IMR-90 (cell line): ENCODE data around the gene SORBS1. TPM values are rescaled to one million over a fixed set of nuclear protein-coding genes. Genes with fewer than 3 reads are reported as not detected.

Experiments
- ATAC-seq: fragments of 200-7000 bp; cut with Tn5 transposase; 2 replicates; pipeline ENCODE4 v1.9.1; 2020; ENCODE audit warnings: low read depth, mild to moderate bottlenecking, moderate library complexity
- BruUV-seq: library from RNA; stranded (reverse); fragments of 400-500 nt; replicated peaks from 2 replicates; lab custom pipeline; 2021; lab: Mats Ljungman, UMichigan
- CTCF ChIA-PET: fragments of 300-600 bp; formaldehyde crosslinking; extraction: SDS; loops from one replicate; lab custom pipeline; 2021; ENCODE audit warnings: antibody characterized with exemption; lab: Yijun Ruan, JAX
- POLR2A ChIA-PET: fragments of 300-600 bp; sonication (Branson Sonifier 250); formaldehyde crosslinking; loops from one replicate; lab custom pipeline; 2022; ENCODE audit warnings: antibody characterized with exemption; ENCODE audit not compliant: unreplicated experiment; lab: Charles Lee
- DNase-seq: peaks from one replicate; pipeline ENCODE4 v3.0.0; 2013
- H2AFZ ChIP-seq: replicated peaks from 2 replicates; pipeline ENCODE3; 2013; ENCODE audit warnings: low read length, mild to moderate bottlenecking; ENCODE audit not compliant: poor library complexity
- H2AK5ac ChIP-seq: 2 replicates; pipeline ENCODE4 v1.6.1; 2013; ENCODE audit warnings: low read depth, low read length, inconsistent platforms
- H2AK9ac ChIP-seq: replicated peaks from 2 replicates; pipeline ENCODE3; 2013; ENCODE audit warnings: mild to moderate bottlenecking, low read depth, low read length, moderate library complexity; ENCODE audit not compliant: poor library complexity
- H2BK120ac ChIP-seq: 2 replicates; pipeline ENCODE4 v1.6.1; 2013; ENCODE audit warnings: low read depth, low read length, inconsistent platforms
- H2BK15ac ChIP-seq: 3 replicates; pipeline ENCODE4 v1.6.1; 2013; ENCODE audit warnings: low read depth, low read length, inconsistent platforms
- H2BK20ac ChIP-seq: 2 replicates; pipeline ENCODE4 v1.6.1; 2013; ENCODE audit warnings: low read depth, mild to moderate bottlenecking, inconsistent platforms, low read length, moderate library complexity
- H2BK5ac ChIP-seq: 2 replicates; pipeline ENCODE4 v1.6.1; 2013; ENCODE audit warnings: mild to moderate bottlenecking, low read depth, low read length, inconsistent platforms; ENCODE audit not compliant: poor library complexity, severe bottlenecking
- H3K14ac ChIP-seq: replicated peaks from 2 replicates; pipeline ENCODE4 v1.6.1; 2013; ENCODE audit warnings: low read depth, low read length, inconsistent platforms
- H3K18ac ChIP-seq: 2 replicates; pipeline ENCODE4 v1.6.1; 2013; ENCODE audit warnings: low read depth, low read length, control low read depth
- H3K23ac ChIP-seq: 2 replicates; pipeline ENCODE4 v1.6.1; 2013; ENCODE audit warnings: low read depth, low read length, inconsistent platforms
- H3K27ac ChIP-seq: 2 replicates; pipeline ENCODE4 v1.5.1; 2013; ENCODE audit warnings: mild to moderate bottlenecking, control low read depth, low read length; ENCODE audit not compliant: insufficient read depth
- H3K27me3 ChIP-seq: 2 replicates; pipeline ENCODE4 v1.6.1; 2013; ENCODE audit warnings: low read length; ENCODE audit not compliant: control insufficient read depth, insufficient read depth
- H3K36me3 ChIP-seq: 2 replicates; pipeline ENCODE4 v1.6.1; 2013; ENCODE audit warnings: low read length, mixed read lengths; ENCODE audit not compliant: control insufficient read depth, insufficient read depth
- H3K4ac ChIP-seq: 2 replicates; pipeline ENCODE4 v1.6.1; 2013; ENCODE audit warnings: low read depth, low read length, inconsistent platforms
- H3K4me1 ChIP-seq: 2 replicates; pipeline ENCODE4 v1.6.1; 2013; ENCODE audit warnings: low read length, mixed read lengths; ENCODE audit not compliant: control insufficient read depth, insufficient read depth
- H3K4me2 ChIP-seq: 2 replicates; pipeline ENCODE4 v1.6.1; 2013; ENCODE audit warnings: low read depth, mild to moderate bottlenecking, control low read depth, low read length, moderate library complexity
- H3K4me3 ChIP-seq: 2 replicates; pipeline ENCODE4 v1.5.1; 2013; ENCODE audit warnings: low read depth, mild to moderate bottlenecking, control low read depth, low read length, moderate library complexity; ENCODE audit not compliant: insufficient read depth
- H3K56ac ChIP-seq: 2 replicates; pipeline ENCODE4 v1.6.1; 2013; ENCODE audit warnings: low read length, inconsistent platforms; ENCODE audit not compliant: insufficient read depth; ENCODE audit errors: extremely low read depth
- H3K79me1 ChIP-seq, 2 experiments: 2 replicates each; pipeline ENCODE4 v1.6.1; 2013; ENCODE audit warnings: low read length in 2 of 2, inconsistent platforms in 1 of 2, low read depth in 1 of 2
- H3K9ac ChIP-seq: 2 replicates; pipeline ENCODE4 v1.6.1; 2013; ENCODE audit warnings: low read depth, low read length, control low read depth
- H3K9me1 ChIP-seq: 2 replicates; pipeline ENCODE4 v1.6.1; 2013; ENCODE audit warnings: low read length, inconsistent platforms; ENCODE audit not compliant: insufficient read depth
- H3K9me3 ChIP-seq: 2 replicates; pipeline ENCODE4 v1.6.1; 2013; ENCODE audit warnings: low read length; ENCODE audit not compliant: control insufficient read depth, insufficient read depth
- H4K20me1 ChIP-seq: 2 replicates; pipeline ENCODE4 v1.6.1; 2013; ENCODE audit warnings: low read length, inconsistent platforms; ENCODE audit not compliant: insufficient read depth
- H4K5ac ChIP-seq: 2 replicates; pipeline ENCODE4 v1.6.1; 2013; ENCODE audit warnings: mild to moderate bottlenecking, low read depth, low read length, control low read depth
- H4K8ac ChIP-seq, 2 experiments: 2 replicates each; pipeline ENCODE4 v1.6.1; 2013; ENCODE audit warnings: low read depth in 2 of 2, low read length in 2 of 2, control low read depth in 1 of 2, inconsistent platforms in 1 of 2
- H4K91ac ChIP-seq: 2 replicates; pipeline ENCODE4 v1.6.1; 2013; ENCODE audit warnings: low read depth, low read length, inconsistent platforms; ENCODE audit not compliant: insufficient read depth
- BHLHE40 ChIP-seq: fragments of 150-350 bp; IDR thresholded peaks from 2 replicates; pipeline ENCODE4 v1.6.1; 2016; ENCODE audit warnings: mild to moderate bottlenecking, low read depth, low read length
- CEBPB ChIP-seq: IDR thresholded peaks from 2 replicates; pipeline ENCODE4 v1.6.1; 2012; ENCODE audit warnings: low read depth, low read length, improper control_type of control experiment
- CHD1 ChIP-seq: IDR thresholded peaks from 2 replicates; pipeline ENCODE4 v1.6.1; 2012; ENCODE audit warnings: low read depth, low read length, improper control_type of control experiment
- FOS ChIP-seq: fragments of 150-350 bp; IDR thresholded peaks from 2 replicates; pipeline ENCODE4 v1.6.1; 2016; ENCODE audit warnings: low read depth, low read length
- MAFK ChIP-seq: IDR thresholded peaks from 2 replicates; pipeline ENCODE4 v1.6.1; 2012; ENCODE audit warnings: low read depth, low read length, improper control_type of control experiment
- MAZ ChIP-seq: IDR thresholded peaks from 2 replicates; pipeline ENCODE4 v1.6.1; 2012; ENCODE audit warnings: low read depth, mild to moderate bottlenecking, low read length, improper control_type of control experiment, moderate library complexity, borderline replicate concordance
- MXI1 ChIP-seq: IDR thresholded peaks from 2 replicates; pipeline ENCODE4 v1.6.1; 2012; ENCODE audit warnings: low read depth, mild to moderate bottlenecking, low read length, moderate library complexity, borderline replicate concordance
- NFE2L2 ChIP-seq: fragments of 150-350 bp; IDR thresholded peaks from 2 replicates; pipeline ENCODE4 v1.6.1; 2016; ENCODE audit warnings: low read depth, mild to moderate bottlenecking, low read length
- POLR2A ChIP-seq: IDR thresholded peaks from 2 replicates; pipeline ENCODE4 v1.6.1; 2012; ENCODE audit warnings: mild to moderate bottlenecking, low read depth, low read length
- RAD21 ChIP-seq: IDR thresholded peaks from 2 replicates; pipeline ENCODE4 v1.6.1; 2012; ENCODE audit warnings: low read length, improper control_type of control experiment
- RCOR1 ChIP-seq: IDR thresholded peaks from 2 replicates; pipeline ENCODE4 v1.6.1; 2012; ENCODE audit warnings: mild to moderate bottlenecking, low read length, improper control_type of control experiment; ENCODE audit not compliant: insufficient replicate concordance
- RFX5 ChIP-seq: IDR thresholded peaks from 2 replicates; pipeline ENCODE4 v1.8.0; 2012; ENCODE audit warnings: low read depth, mild to moderate bottlenecking, low read length, moderate library complexity
- SMC3 ChIP-seq: fragments of 150-350 bp; IDR thresholded peaks from 2 replicates; pipeline ENCODE4 v1.6.1; 2016; ENCODE audit warnings: low read depth, mild to moderate bottlenecking, antibody characterized with exemption, low read length, moderate library complexity
- WGBS, 2 experiments: methylation state at CpG; one replicate each; pipeline versions ENCODE4 v1.1.5 to v1.1.7; 2013; ENCODE audit warnings: missing lambda C conversion rate in 2 of 2; ENCODE audit not compliant: insufficient read length in 1 of 2; ENCODE audit errors: extremely low coverage in 2 of 2; 5-methylcytosine and 5-hydroxymethylcytosine counted together
- dilution Hi-C: fragments of 300-500 bp; cut with HindIII; formaldehyde crosslinking; loops from one replicate; pipeline ENCODE4 v1.14.3; 2018; ENCODE audit warnings: low sequenced_read_pairs; ENCODE audit not compliant: unreplicated experiment
- in situ Hi-C: fragments of 300-500 bp; cut with MboI; formaldehyde crosslinking; loops from 3 replicates; pipeline ENCODE4 v1.14.3; 2019; ENCODE audit warnings: low sequenced_read_pairs, inconsistent platforms, mixed read lengths
- intact Hi-C: fragments of 100-400 bp; cut with micrococcal nuclease; formaldehyde crosslinking; loops from 2 replicates; pipeline ENCODE4 v1.10.0; 2022
- polyA plus RNA-seq, 3 experiments: library from polyadenylated mRNA; depleted of rRNA; stranded (reverse); fragments of >200 nt; gene quantifications; 2 replicates each; pipeline ENCODE4 v1.2.3, GENCODE V29; 2012; ENCODE audit warnings: low replicate concordance in 1 of 3
- total RNA-seq: library from RNA; depleted of rRNA; stranded (reverse); fragments of >200 nt; gene quantifications from 2 replicates; pipeline ENCODE4 v1.2.3, GENCODE V29; 2012
- TF ChIP-seq, protein P1 (sequence below): fragments of 150-350 bp; IDR thresholded peaks from 2 replicates; pipeline ENCODE4 v1.6.1; 2016; ENCODE audit warnings: low read depth, mild to moderate bottlenecking, low read length, moderate library complexity, borderline replicate concordance
- TF ChIP-seq, protein P2 (sequence below): fragments of 150-350 bp; IDR thresholded peaks from 2 replicates; pipeline ENCODE4 v1.6.1; 2017; ENCODE audit warnings: mild to moderate bottlenecking, antibody characterized with exemption, low read length, low read depth
- TF ChIP-seq, protein P3 (sequence below): conservative IDR thresholded peaks from 2 replicates; pipeline ENCODE4 v1.5.1; 2012; ENCODE audit warnings: mild to moderate bottlenecking, low read depth, low read length, improper control_type of control experiment

The SORBS1 gene
- total and polyA plus RNA-seq, 2 of the 4 experiments (the other 2 are of a cell fraction): 0.18 to 0.32 TPM

DNA sequence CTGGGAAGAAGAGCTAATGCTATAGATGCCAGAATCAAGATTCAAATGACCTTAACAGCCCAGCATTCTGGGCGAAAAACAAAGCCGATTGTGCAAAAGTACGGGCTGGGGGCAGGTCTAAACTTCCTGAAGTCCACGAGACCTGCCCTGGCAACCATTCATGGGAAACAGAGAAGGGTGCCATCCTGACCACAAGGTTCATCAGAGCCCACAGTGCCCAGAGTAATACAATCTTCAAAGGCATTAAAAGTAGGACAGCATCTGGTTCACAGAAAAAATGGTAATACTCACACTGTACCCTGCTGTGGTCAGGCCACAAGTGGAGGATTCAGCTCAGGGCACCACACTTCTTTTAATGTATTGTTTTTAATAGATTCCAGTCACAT lies 36.1 kb downstream of the SORBS1 start:
- in situ Hi-C loops: no loop called here
- H4K5ac ChIP-seq: no peak overlapping the region
- H3K56ac ChIP-seq: no peak overlapping the region
- H3K79me1 ChIP-seq: no peaks in the 10 kb centered on the region
- H2BK120ac ChIP-seq: no peak overlapping the region
- no TSS peak for BruUV-seq
- no peak overlapping the region for H3K23ac ChIP-seq
- peaks cover 2% of the 10 kb centered on the region; the same call in 1 of the 2 replicates for H3K27me3 ChIP-seq
- H3K4ac ChIP-seq: no peak overlapping the region
- WGBS, 2 experiments: 65% methylated on average over 4 of the region's 4 CpGs; no CpG with 5 or more reads in 1 of the 2 experiments
- no peak overlapping the region for H3K18ac ChIP-seq
- H3K4me3 ChIP-seq: no peak overlapping the region
- no peaks in the 10 kb centered on the region for H3K4me1 ChIP-seq
- H2AK9ac ChIP-seq: no peak overlapping the region
- no peaks in the 10 kb centered on the region for H3K9me1 ChIP-seq
- H2AFZ ChIP-seq: no peak overlapping the region
- ATAC-seq: no peak
- no peak for DNase-seq
- H2BK20ac ChIP-seq: no peak overlapping the region
- dilution Hi-C loops: no loop called here
- H3K4me2 ChIP-seq: no peak overlapping the region
- H3K9me3 ChIP-seq: no peaks in the 10 kb centered on the region
- no peak overlapping the region for H2BK5ac ChIP-seq
- POLR2A ChIA-PET: no interaction called here
- no peak overlapping the region for H3K14ac ChIP-seq
- no peaks in the 10 kb centered on the region for H3K36me3 ChIP-seq
- CTCF ChIA-PET: no interaction called here
- intact Hi-C loops: no loop called here
- no peak overlapping the region for H4K8ac ChIP-seq
- no peak overlapping the region for H3K27ac ChIP-seq
- H2BK15ac ChIP-seq: no peak overlapping the region
- H3K9ac ChIP-seq: no peak overlapping the region
- no peak overlapping the region for H4K91ac ChIP-seq
- H2AK5ac ChIP-seq: no peak overlapping the region
- no peak for TF ChIP-seq SMC3
- no peak for TF ChIP-seq NFE2L2
- TF ChIP-seq, protein P1, sequence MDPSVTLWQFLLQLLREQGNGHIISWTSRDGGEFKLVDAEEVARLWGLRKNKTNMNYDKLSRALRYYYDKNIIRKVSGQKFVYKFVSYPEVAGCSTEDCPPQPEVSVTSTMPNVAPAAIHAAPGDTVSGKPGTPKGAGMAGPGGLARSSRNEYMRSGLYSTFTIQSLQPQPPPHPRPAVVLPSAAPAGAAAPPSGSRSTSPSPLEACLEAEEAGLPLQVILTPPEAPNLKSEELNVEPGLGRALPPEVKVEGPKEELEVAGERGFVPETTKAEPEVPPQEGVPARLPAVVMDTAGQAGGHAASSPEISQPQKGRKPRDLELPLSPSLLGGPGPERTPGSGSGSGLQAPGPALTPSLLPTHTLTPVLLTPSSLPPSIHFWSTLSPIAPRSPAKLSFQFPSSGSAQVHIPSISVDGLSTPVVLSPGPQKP: no peak
- no peak for TF ChIP-seq FOS
- TF ChIP-seq BHLHE40: no peak
- no peak for TF ChIP-seq RCOR1
- TF ChIP-seq MAZ: no peak
- TF ChIP-seq, protein P2, sequence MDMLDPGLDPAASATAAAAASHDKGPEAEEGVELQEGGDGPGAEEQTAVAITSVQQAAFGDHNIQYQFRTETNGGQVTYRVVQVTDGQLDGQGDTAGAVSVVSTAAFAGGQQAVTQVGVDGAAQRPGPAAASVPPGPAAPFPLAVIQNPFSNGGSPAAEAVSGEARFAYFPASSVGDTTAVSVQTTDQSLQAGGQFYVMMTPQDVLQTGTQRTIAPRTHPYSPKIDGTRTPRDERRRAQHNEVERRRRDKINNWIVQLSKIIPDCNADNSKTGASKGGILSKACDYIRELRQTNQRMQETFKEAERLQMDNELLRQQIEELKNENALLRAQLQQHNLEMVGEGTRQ: no peak
- TF ChIP-seq CEBPB: no peak
- no peak for TF ChIP-seq MAFK
- TF ChIP-seq, protein P3, sequence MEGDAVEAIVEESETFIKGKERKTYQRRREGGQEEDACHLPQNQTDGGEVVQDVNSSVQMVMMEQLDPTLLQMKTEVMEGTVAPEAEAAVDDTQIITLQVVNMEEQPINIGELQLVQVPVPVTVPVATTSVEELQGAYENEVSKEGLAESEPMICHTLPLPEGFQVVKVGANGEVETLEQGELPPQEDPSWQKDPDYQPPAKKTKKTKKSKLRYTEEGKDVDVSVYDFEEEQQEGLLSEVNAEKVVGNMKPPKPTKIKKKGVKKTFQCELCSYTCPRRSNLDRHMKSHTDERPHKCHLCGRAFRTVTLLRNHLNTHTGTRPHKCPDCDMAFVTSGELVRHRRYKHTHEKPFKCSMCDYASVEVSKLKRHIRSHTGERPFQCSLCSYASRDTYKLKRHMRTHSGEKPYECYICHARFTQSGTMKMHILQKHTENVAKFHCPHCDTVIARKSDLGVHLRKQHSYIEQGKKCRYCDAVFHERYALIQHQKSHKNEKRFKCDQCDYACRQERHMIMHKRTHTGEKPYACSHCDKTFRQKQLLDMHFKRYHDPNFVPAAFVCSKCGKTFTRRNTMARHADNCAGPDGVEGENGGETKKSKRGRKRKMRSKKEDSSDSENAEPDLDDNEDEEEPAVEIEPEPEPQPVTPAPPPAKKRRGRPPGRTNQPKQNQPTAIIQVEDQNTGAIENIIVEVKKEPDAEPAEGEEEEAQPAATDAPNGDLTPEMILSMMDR: no peak
- TF ChIP-seq RAD21: no peak
- TF ChIP-seq CHD1: no peak
- no peak for TF ChIP-seq POLR2A
- TF ChIP-seq MXI1: no peak
- no peak for TF ChIP-seq RFX5
- H4K20me1 ChIP-seq: no peaks in the 10 kb centered on the region
